HepG2 (cell line): ENCODE measurements around the gene TLCD3B. TPM values are rescaled to one million over a fixed set of nuclear protein-coding genes. Genes with fewer than 3 reads are reported as not detected.

Experiments
- ADNP ChIP-seq: sonication (generic); formaldehyde crosslinking; IDR thresholded peaks from 2 replicates; pipeline ENCODE4 v1.4.0; 2020; ENCODE audit warnings: missing genetic modification reagents
- HOXA5 ChIP-seq: sonication (generic); formaldehyde crosslinking; IDR thresholded peaks from 2 replicates; pipeline ENCODE4 v1.4.0; 2020; ENCODE audit warnings: missing genetic modification reagents
- IRX3 ChIP-seq: sonication (generic); formaldehyde crosslinking; IDR thresholded peaks from 2 replicates; pipeline ENCODE4 v1.8.1; 2023; ENCODE audit warnings: mild to moderate bottlenecking, low read depth, missing genetic modification reagents, borderline replicate concordance
- RFXAP ChIP-seq: sonication (generic); formaldehyde crosslinking; IDR thresholded peaks from 2 replicates; pipeline ENCODE4 v1.4.0; 2020; ENCODE audit warnings: missing genetic modification reagents, borderline replicate concordance
- SALL2 ChIP-seq: sonication (generic); formaldehyde crosslinking; IDR thresholded peaks from 2 replicates; pipeline ENCODE4 v1.8.1; 2023; ENCODE audit warnings: mild to moderate bottlenecking, missing genetic modification reagents, inconsistent platforms
- ZFY ChIP-seq: sonication (generic); formaldehyde crosslinking; IDR thresholded peaks from 2 replicates; pipeline ENCODE4 v1.4.0; 2020; ENCODE audit warnings: missing genetic modification reagents
- polyA plus RNA-seq, 8 experiments: library from polyadenylated mRNA; depleted of rRNA in 3 of 8; stranded (reverse) in 7 of 8; unstranded in 1 of 8; fragments of >200 nt; fragmentation: Illumina TruSeq in 4 of 8; extraction: Trizol in 4 of 8; gene quantifications; 2 replicates each; pipeline versions ENCODE4 v1.2.1 to v1.2.3, GENCODE V29; 2011 to 2016; ENCODE audit warnings: low read depth in 4 of 8, missing spikeins in 1 of 8, mixed read lengths in 1 of 8; ENCODE audit not compliant: insufficient read depth in 1 of 8
- total RNA-seq, 5 experiments: library from RNA; depleted of rRNA; stranded (reverse); fragments of >200 nt; fragmentation: Illumina TruSeq; extraction: Trizol; gene quantifications; 2 replicates each; pipeline ENCODE4 v1.2.3, GENCODE V29; 2016; ENCODE audit warnings: low read depth in 1 of 5
- TF ChIP-seq, protein P1 (sequence below): sonication (generic); formaldehyde crosslinking; IDR thresholded peaks from 2 replicates; pipeline ENCODE4 v1.4.0; 2020; ENCODE audit warnings: missing genetic modification reagents
- TF ChIP-seq, protein P2 (sequence below): sonication (generic); formaldehyde crosslinking; IDR thresholded peaks from 2 replicates; pipeline ENCODE4 v1.4.0; 2020; ENCODE audit warnings: missing genetic modification reagents

The TLCD3B gene
- total and polyA plus RNA-seq, 2 of the 13 experiments (the other 11 are each of a cell fraction or from before 2014, with no cell fraction given), result not detected

DNA sequence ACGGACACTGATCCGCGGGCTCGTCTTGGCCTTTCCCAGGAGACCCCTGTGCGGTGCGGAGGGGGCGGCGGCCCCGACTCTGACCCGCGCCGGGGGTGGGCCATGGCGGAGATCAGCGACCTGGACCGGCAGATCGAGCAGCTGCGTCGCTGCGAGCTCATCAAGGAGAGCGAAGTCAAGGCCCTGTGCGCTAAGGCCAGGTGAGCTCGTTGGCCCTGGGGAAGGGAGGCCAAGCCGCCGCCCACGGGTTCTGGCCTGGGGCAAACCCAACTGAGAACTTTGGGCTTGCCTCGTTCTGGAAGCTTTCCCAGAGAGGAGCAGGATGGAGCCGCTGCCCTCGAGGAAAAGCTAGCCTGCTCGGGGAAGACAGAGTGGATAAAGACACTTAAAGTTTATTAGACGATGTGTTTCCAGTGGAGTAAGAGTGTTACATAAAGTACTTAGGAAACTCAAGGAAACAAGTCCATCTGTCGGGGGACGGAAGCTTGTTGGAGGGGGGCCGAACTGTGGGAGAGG is 45.3 kb upstream of the TLCD3B start (continued):
- TF ChIP-seq, protein P1, sequence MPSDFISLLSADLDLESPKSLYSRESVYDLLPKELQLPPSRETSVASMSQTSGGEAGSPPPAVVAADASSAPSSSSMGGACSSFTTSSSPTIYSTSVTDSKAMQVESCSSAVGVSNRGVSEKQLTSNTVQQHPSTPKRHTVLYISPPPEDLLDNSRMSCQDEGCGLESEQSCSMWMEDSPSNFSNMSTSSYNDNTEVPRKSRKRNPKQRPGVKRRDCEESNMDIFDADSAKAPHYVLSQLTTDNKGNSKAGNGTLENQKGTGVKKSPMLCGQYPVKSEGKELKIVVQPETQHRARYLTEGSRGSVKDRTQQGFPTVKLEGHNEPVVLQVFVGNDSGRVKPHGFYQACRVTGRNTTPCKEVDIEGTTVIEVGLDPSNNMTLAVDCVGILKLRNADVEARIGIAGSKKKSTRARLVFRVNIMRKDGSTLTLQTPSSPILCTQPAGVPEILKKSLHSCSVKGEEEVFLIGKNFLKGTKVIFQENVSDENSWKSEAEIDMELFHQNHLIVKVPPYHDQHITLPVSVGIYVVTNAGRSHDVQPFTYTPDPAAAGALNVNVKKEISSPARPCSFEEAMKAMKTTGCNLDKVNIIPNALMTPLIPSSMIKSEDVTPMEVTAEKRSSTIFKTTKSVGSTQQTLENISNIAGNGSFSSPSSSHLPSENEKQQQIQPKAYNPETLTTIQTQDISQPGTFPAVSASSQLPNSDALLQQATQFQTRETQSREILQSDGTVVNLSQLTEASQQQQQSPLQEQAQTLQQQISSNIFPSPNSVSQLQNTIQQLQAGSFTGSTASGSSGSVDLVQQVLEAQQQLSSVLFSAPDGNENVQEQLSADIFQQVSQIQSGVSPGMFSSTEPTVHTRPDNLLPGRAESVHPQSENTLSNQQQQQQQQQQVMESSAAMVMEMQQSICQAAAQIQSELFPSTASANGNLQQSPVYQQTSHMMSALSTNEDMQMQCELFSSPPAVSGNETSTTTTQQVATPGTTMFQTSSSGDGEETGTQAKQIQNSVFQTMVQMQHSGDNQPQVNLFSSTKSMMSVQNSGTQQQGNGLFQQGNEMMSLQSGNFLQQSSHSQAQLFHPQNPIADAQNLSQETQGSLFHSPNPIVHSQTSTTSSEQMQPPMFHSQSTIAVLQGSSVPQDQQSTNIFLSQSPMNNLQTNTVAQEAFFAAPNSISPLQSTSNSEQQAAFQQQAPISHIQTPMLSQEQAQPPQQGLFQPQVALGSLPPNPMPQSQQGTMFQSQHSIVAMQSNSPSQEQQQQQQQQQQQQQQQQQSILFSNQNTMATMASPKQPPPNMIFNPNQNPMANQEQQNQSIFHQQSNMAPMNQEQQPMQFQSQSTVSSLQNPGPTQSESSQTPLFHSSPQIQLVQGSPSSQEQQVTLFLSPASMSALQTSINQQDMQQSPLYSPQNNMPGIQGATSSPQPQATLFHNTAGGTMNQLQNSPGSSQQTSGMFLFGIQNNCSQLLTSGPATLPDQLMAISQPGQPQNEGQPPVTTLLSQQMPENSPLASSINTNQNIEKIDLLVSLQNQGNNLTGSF (CRISPR knock-in tag), result 0 out of 2 replicates have a peak, but pooled peaks have one; percentile 50
- TF ChIP-seq SALL2 (no peak), IRX3 (0 out of 2 replicates have a peak, but pooled peaks have one; percentile 28), ZFY (CRISPR knock-in tag) (peak; percentile 53), ADNP (CRISPR knock-in tag) (no peak), HOXA5 (CRISPR knock-in tag) (0 out of 2 replicates have a peak, but pooled peaks have one; percentile 11), RFXAP (CRISPR knock-in tag) (peak; percentile 10; the same call in 1 of the 2 replicates)
- TF ChIP-seq, protein P2, sequence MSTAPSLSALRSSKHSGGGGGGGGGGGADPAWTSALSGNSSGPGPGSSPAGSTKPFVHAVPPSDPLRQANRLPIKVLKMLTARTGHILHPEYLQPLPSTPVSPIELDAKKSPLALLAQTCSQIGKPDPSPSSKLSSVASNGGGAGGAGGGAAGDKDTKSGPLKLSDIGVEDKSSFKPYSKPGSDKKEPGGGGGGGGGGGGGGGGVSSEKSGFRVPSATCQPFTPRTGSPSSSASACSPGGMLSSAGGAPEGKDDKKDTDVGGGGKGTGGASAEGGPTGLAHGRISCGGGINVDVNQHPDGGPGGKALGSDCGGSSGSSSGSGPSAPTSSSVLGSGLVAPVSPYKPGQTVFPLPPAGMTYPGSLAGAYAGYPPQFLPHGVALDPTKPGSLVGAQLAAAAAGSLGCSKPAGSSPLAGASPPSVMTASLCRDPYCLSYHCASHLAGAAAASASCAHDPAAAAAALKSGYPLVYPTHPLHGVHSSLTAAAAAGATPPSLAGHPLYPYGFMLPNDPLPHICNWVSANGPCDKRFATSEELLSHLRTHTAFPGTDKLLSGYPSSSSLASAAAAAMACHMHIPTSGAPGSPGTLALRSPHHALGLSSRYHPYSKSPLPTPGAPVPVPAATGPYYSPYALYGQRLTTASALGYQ (CRISPR knock-in tag), result no peak
